HepG2 (cell line): ENCODE measurements around the gene IL17RC. TPM values are rescaled to one million over a fixed set of nuclear protein-coding genes. Genes with fewer than 3 reads are reported as not detected.

Experiments used
- CSRNP1 ChIP-seq: sonication (generic); formaldehyde crosslinking; IDR thresholded peaks from 2 replicates; pipeline ENCODE4 v1.8.1; 2023; ENCODE audit warnings: mild to moderate bottlenecking, missing genetic modification reagents
- FOSL2 ChIP-seq: sonication (generic); formaldehyde crosslinking; IDR thresholded peaks from 2 replicates; pipeline ENCODE4 v1.4.0; 2020; ENCODE audit warnings: missing genetic modification reagents
- KDM5A ChIP-seq: fragments of 200-600 bp; sonication (generic); IDR thresholded peaks from 2 replicates; pipeline ENCODE4 v1.7.0; 2018; ENCODE audit warnings: antibody characterized with exemption, mild to moderate bottlenecking, low read length, borderline replicate concordance
- MATR3 ChIP-seq: sonication (generic); formaldehyde crosslinking; IDR thresholded peaks from 2 replicates; pipeline ENCODE4 v1.4.0; 2020; ENCODE audit warnings: missing genetic modification reagents
- MYPOP ChIP-seq: sonication (generic); formaldehyde crosslinking; IDR thresholded peaks from 2 replicates; pipeline ENCODE4 v1.8.1; 2023; ENCODE audit warnings: mild to moderate bottlenecking, moderate library complexity, missing genetic modification reagents
- NFAT5 ChIP-seq: sonication (generic); formaldehyde crosslinking; IDR thresholded peaks from 2 replicates; pipeline ENCODE4 v1.4.0; 2020; ENCODE audit warnings: missing genetic modification reagents
- NKX3-1 ChIP-seq: sonication (generic); formaldehyde crosslinking; IDR thresholded peaks from 2 replicates; pipeline ENCODE4 v1.5.0; 2020; ENCODE audit warnings: missing genetic modification reagents
- SATB2 ChIP-seq: sonication (generic); formaldehyde crosslinking; IDR thresholded peaks from 2 replicates; pipeline ENCODE4 v1.5.0; 2020; ENCODE audit warnings: missing genetic modification reagents
- SRF ChIP-seq: IDR thresholded peaks from 2 replicates; pipeline ENCODE4 v1.6.1; 2011; ENCODE audit warnings: mild to moderate bottlenecking, low read depth, low read length, moderate library complexity
- TRIM24 ChIP-seq: sonication (generic); formaldehyde crosslinking; IDR thresholded peaks from 2 replicates; pipeline ENCODE4 v1.8.0; 2022; ENCODE audit warnings: mild to moderate bottlenecking, missing genetic modification reagents
- ZNF24 ChIP-seq: fragments of 450-650 bp; IDR thresholded peaks from 2 replicates; pipeline ENCODE4 v1.6.1; 2017; ENCODE audit warnings: antibody characterized with exemption, mild to moderate bottlenecking
- ZNF331 ChIP-seq: sonication (generic); formaldehyde crosslinking; IDR thresholded peaks from 2 replicates; pipeline ENCODE4 v1.4.0; 2020; ENCODE audit warnings: missing genetic modification reagents
- ZNF597 ChIP-seq: sonication (generic); formaldehyde crosslinking; IDR thresholded peaks from 2 replicates; pipeline ENCODE4 v1.5.0; 2020; ENCODE audit warnings: missing genetic modification reagents
- ZSCAN22 ChIP-seq: sonication (generic); formaldehyde crosslinking; IDR thresholded peaks from 2 replicates; pipeline ENCODE4 v1.4.0; 2020; ENCODE audit warnings: mild to moderate bottlenecking, missing genetic modification reagents
- polyA plus RNA-seq, 8 experiments: library from polyadenylated mRNA; depleted of rRNA in 3 of 8; stranded (reverse) in 7 of 8; unstranded in 1 of 8; fragments of >200 nt; fragmentation: Illumina TruSeq in 4 of 8; extraction: Trizol in 4 of 8; gene quantifications; 2 replicates each; pipeline versions ENCODE4 v1.2.1 to v1.2.3, GENCODE V29; 2011 to 2016; ENCODE audit warnings: low read depth in 4 of 8, missing spikeins in 1 of 8, mixed read lengths in 1 of 8; ENCODE audit not compliant: insufficient read depth in 1 of 8
- total RNA-seq, 5 experiments: library from RNA; depleted of rRNA; stranded (reverse); fragments of >200 nt; fragmentation: Illumina TruSeq; extraction: Trizol; gene quantifications; 2 replicates each; pipeline ENCODE4 v1.2.3, GENCODE V29; 2016; ENCODE audit warnings: low read depth in 1 of 5
- TF ChIP-seq, protein P1 (sequence below): sonication (generic); formaldehyde crosslinking; IDR thresholded peaks from 2 replicates; pipeline ENCODE4 v1.8.1; 2023; ENCODE audit warnings: mild to moderate bottlenecking, inconsistent platforms, moderate library complexity, missing genetic modification reagents, borderline replicate concordance
- TF ChIP-seq, protein P2 (sequence below): sonication (generic); formaldehyde crosslinking; IDR thresholded peaks from 2 replicates; pipeline ENCODE4 v1.4.0; 2020; ENCODE audit warnings: mild to moderate bottlenecking, missing genetic modification reagents

The IL17RC gene
- total and polyA plus RNA-seq, 2 of the 13 experiments (the other 11 are each of a cell fraction or from before 2014, with no cell fraction given): 20.7 to 24.0 TPM

- TF ChIP-seq NFAT5 (no peak), SRF (no peak), FOSL2 (peak; percentile 31; the same call in 1 of the 2 replicates), MATR3 (CRISPR knock-in tag) (no peak), CSRNP1 (CRISPR knock-in tag) (no peak), MYPOP (CRISPR knock-in tag) (no peak), NKX3-1 (no peak), ZSCAN22 (CRISPR knock-in tag) (no peak), ZNF331 (CRISPR knock-in tag) (no peak; the same call in 1 of the 2 replicates), SATB2 (CRISPR knock-in tag) (no peak), TRIM24 (CRISPR knock-in tag) (no peak), KDM5A (no peak), ZNF24 (no peak), ZNF597 (no peak)
- TF ChIP-seq, protein P1, sequence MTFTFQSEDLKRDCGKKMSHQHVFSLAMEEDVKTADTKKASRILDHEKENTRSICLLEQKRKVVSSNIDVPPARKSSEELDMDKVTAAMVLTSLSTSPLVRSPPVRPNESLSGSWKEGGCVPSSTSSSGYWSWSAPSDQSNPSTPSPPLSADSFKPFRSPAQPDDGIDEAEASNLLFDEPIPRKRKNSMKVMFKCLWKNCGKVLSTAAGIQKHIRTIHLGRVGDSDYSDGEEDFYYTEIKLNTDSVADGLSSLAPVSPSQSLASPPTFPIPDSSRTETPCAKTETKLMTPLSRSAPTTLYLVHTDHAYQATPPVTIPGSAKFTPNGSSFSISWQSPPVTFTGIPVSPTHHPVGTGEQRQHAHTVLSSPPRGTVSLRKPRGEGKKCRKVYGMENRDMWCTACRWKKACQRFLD (CRISPR knock-in tag): peak; percentile 48; the same call in 1 of the 2 replicates
- TF ChIP-seq, protein P2, sequence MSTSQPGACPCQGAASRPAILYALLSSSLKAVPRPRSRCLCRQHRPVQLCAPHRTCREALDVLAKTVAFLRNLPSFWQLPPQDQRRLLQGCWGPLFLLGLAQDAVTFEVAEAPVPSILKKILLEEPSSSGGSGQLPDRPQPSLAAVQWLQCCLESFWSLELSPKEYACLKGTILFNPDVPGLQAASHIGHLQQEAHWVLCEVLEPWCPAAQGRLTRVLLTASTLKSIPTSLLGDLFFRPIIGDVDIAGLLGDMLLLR (CRISPR knock-in tag): no peak
Observed at GRCh38 chr3:9897408-9898372, 19.2 kb upstream of the IL17RC start (continued).
